ENCODE data around the gene PTPRN2.

The PTPRN2 gene

DNA sequence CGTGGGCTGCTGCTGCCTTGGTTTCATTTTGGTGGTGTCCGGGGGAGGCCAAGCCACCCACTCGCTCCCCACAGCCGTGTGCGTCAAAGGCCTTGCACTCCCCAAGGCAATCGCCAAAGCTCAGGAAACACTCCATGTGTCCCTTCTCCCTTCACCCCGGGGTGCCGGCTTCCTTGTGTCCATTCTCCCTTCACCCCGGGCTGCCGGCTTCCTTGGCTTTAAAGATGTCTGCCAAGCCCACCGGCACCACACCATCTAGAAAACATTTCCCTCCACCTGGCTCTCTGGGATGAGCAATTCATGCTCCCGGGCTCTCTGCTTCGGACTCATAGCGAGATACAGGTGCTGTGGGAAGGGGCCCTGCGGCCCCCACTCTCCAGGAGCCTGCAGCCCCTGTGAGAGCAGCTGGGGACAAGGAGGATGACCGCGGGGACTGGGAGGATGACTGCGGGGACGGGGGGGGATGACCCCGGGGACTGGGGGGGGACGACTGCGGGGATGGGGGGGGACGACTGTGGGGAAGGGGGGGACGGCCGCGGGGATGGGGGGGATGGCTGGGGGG, 928.7 kb downstream of the PTPRN2 start:
- DNase-seq, result no peak

DNA sequence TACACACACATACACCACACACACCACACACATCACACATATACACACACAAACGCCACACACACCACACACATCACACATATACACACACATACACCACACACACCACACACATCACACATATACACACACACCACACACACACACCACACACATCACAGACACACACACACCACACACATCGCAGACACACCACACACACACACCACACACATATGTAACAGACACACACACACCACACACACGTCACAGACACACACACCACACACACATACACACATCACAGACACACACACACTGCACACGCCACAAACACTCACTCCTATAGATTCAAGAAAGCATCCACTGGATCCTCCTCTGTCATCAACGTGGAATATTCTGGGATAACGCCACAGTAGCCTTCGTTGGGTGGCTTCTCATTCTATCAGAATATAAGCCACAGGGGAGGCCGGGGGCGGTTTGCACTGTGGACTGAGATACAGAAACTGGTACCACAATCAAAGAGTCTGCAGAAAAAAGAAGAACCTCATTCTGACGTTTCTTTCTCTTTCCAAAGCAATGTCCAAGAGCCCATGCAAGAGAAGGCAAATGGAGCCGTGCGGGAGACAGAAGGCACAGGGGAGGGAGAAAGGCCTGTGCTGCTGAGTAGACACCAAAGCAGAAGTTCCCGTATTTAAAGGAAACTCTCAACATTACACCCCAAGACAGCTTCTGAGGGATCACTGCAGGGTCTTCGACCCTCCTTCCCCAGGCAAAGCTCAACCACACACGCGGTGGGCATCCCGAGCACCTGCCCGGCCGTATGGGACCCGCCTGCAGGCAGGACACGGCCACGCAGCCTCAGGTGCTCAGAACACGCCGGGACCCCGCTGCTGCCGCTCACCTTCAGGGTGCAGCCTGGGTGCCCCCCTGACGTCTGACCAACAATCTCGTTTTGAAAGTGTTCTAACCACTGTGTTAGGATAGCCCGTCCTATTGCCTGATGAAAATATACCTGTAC, 929.6 kb downstream of the PTPRN2 start:
- DNase-seq, result no peak

DNA sequence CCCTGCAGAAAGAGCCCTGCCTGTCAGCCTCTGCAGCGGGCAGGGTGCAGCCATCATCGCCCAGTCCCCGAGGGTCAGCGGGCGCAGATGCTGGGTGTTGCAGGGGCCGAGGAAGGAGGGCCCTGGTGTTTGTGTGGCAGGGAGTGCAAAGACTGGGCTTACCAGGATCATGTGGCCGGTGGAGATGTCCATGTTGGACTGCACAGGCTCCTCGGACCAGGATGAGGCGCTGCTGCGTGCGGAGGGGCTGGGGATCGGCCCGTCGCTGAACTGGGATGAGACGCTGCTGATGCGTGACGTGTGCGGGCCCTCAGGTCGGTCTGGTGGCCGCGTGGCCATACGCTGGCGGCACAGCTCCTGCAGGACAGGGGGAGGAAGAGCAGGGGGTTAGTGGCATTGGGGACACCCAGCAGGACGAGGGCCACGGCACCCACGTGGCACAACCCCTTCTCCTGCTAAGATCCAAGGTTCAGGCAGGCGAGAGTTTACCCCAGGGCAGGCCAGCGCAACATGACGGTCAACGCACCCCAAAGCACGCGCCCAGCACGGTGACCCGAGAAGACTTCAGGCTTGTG, 931.3 kb downstream of the PTPRN2 start:
- DNase-seq, result no peak

DNA sequence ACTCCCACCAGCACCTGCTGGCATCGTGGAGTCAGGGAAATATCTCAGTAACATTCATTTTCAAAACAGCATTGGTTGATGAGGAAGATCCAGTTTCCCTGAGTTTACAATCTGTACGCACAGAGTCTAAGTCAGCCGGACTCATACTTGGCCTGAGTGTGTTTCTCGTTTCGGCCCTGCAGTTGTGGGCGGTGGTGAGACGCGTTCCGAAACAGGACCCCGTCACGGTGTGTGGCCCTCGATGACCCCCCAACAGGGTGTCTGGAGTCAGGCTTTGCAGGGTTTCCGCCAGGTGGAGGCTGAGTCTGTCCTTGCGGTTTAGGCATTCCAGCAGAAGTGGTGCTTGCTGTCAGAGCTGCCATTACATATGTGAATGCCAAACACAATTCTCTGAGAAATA, 933.3 kb downstream of the PTPRN2 start:
- DNase-seq, result no peak

DNA sequence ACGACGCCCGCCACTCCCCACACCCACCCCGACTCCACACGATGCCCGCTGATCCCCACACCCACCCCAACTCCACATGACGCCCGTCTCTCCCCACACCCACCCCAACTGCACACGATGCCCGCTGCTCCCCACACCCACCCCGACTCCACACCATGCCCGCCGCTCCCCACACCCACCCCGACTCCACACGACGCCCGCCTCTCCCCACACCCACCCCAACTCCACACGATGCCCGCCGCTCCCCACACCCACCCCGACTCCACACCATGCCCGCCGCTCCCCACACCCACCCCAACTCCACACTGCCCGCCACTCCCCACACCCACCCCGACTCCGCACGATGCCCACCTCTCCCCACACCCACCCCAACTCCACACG, 933.8 kb downstream of the PTPRN2 start:
- no peak for DNase-seq

DNA sequence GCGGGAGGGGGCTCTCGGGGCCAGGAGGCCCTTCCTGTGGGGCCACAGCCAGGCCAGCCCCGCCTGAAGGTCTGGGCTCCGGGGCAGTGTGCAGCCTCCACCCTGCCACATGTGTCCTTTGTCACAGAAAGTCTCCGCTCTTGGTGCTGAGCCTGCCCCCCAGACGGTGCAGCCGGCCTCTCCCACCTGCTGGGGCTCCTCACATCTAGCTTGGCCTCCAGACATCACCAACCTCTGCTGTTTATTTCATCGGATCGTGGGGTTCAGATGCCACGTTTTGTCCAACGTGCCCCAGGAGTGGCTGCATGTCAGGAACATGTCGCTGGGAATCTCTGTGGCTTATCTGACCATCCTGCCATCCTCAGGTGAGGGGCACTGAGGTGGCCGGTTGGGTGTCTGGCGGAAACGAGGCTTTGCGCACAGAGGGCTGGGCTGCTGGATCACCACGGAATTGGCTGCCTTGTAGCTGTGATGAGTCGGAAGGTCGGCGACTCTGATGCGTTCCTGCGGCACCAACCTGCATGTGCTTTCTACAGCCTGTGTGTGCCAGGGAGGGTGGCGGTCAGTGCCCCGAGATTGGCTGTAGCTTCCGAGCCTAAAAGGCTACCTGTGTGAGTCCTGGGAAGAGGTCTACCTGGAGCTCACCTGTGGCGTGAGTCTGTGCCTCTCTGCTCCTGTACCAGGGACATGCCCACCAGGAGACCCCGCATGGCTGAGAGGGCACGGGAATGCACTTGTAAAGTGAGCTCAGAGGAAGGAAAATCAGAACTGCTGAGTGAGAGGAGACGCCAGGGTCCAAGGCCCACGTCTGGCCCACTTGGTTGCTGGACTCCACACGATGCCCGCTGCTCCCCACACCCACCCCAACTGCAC, 934.4 kb downstream of the PTPRN2 start:
- DNase-seq, result no peak

DNA sequence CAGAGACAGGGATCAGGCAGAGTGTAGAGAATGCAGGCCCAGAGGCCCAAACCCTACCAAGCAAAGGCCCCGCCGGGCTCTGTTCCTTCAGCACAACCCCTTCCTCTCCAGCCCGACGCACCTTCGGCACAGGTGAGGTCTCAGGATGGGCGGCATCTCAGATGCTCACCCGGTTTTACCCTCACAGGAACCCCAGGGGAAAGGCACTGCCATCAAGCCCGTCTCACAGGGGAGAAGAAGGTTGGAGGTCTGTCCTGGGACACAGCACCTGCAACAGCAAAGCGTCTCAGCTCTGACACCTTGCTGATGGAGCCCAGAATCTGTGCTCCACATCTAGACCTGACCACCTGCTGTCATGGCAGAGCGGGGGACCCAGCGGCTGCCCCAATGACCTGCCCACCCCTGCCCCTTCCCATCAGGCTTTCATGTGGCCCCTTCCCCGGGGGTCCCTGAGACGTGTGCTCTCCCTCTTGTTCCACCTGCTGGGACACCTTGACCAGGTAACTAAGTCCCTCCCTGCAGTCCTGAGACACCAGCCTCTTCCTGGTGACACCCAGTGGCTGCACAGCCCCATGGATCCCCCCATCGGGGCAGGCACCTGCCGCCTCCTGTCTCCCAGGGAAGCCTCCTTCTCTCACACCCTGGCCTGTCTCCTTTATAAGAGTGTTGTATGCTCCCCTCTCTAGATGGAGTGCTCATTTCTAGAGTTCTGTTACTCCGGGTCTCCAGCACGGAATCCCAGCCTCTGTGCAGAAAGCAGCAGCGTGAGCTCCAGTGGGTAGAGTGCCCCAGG, 935.3 kb downstream of the PTPRN2 start:
- DNase-seq, result no peak

DNA sequence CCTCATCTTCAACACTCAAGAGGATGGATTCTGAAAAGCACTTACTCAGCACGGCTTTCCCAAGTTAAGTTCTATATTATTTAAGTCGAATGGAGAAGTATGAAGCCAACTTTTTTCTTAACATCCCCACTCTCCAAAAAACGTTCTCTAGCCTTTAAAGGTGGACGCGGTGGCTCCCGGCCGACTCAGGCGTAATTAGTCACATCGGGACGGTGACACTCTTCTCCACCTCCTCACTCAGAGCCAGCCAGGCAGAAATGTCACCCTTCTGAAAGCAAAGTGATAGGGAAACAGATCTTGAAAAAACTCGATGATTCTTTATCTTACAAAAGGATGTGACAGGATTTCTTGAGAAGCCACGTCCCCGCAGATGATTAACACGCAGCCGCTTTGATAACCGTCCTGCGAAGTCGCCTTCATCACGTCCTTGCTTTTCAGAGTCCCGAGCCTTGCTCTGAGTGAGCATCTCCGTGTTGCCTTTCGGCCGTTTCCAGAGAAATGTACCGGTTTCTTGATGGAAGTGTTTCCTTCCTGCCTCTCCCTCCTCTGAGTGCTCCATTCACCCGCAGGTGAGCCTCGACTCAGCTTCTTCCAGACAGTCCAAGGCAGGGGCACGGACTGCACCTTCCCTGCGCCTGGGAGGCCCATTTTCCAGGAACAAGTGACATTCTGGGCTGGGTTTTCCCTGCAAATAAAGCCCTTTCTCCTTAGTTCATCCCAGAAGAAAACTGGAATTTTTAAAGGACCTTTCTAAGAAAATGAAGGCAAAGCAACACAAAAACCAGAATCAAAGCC, 936.1 kb downstream of the PTPRN2 start:
- no peak for DNase-seq

DNA sequence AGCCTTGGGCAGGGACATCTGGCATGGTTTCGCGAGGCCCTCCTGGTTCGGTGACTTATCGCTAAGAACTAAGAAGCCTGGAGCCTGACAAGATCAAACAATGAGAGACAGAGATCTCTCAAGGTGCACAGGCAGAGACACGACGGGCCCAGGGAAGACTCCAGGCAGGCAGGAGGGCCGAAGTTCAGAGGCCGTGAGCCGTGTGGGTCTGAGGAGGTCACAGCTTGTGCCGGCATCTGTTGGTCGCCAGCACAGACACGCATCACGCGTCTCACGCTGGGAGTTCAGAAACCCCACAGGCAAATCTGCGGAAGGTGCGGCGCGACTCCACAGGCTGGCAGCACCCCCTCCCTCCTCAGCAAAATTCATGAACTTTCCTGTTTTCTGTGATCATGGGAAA, 936.8 kb downstream of the PTPRN2 start:
- no peak for DNase-seq

DNA sequence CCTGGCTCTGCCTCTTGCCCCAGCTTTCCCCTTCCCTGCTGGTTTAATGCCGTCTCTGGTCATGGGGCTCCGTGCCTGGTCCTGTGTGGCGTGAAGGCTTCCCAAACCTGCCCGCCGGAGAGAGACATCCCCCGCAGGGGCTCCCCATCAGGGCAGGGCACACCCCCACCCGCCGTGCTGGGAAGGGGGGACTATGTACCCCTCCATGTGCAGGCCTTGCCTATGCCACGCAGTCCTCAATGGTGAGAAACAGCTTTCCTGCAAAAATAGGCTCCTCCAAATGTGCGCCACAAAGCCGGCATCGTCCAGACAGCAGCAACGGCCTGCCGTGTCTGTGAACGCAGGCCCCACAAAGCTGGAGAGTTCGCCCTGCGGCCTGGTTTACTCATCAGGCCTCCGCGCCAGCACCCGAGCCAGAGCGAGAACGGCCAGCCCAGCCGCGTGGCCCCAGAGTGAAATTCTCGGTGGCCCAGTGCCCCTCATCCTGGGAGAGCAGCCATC, 937.4 kb downstream of the PTPRN2 start:
- DNase-seq, result no peak

DNA sequence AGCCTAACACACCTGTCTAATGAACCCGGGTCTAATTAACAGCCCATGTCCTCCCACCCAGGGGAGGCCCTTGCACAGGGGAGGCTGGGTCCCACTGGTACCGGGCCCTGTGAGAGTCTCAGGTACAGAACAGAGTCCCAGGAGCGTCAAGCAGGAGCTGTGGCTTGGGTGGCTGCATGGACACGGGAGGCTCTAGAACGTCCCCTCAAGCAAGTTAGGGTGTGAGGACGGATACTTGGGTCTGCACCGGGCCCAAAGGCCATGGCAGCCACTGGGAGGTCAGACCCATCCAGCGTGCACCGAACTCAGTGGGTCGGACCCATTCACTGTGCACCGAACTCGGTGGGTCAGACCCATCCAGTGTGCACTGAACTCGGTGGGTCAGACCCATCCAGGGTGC, 941.1 kb downstream of the PTPRN2 start:
- no peak for DNase-seq

DNA sequence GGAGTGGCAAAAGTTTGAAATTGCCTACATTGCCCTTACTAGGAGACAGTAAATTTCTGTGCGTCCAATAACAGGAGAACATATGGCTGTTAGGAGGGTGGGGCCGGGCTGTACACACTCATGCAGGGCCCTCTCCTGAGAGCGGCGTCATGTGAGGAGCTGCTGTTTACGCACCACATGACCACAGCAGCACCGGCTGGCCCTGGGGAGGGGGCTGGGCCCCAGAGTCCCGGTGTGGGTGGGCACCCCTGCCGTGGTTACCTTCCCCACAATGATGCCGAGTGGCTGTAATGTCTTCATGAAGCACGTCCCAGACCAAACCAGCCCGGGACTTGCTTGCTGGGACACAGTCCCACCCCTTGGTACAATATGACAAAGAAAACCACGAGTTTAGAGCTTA, 942.1 kb downstream of the PTPRN2 start:
- DNase-seq, result no peak

DNA sequence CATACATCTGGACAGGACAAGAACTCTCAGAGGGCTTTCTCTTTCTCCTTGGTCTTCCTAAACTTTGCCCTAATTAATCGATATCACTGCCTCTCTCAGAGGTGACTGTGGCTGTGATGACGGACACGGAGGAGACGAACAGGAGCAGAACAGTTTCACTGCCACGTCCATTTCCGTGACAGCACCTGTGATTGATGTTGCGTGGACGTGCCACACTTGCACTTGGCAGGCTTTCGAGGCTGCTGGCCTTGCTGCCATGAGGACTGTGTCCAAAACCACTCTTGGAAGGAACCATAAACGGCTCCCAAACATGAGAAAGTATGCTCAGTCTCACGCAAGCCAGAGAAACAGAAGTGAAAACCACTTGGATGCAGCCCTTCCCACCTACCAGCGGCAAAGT, 942.7 kb downstream of the PTPRN2 start:
- DNase-seq, result no peak

DNA sequence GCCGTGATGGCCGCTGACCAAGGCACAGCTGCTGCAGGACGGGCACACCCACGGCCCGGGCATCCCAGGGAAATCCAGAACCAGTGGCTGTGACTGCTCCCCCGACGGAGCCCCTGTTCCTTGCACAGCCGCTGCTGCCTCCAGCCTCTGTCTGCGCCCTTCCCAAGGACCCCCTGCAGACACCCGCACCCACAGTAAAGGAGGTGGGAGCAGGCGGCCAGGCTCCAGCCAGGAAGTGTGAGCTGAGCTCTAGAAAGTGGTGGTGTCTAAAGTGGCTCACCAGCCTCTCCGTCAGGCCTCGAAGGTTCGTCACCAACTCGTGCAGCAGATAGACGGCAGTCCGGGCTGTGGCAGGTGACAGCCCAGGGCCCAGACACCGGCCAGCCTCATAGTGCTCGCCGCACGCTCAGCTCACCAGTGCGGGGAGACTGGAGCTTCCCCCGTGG, 944.1 kb downstream of the PTPRN2 start:
- no peak for DNase-seq

DNA sequence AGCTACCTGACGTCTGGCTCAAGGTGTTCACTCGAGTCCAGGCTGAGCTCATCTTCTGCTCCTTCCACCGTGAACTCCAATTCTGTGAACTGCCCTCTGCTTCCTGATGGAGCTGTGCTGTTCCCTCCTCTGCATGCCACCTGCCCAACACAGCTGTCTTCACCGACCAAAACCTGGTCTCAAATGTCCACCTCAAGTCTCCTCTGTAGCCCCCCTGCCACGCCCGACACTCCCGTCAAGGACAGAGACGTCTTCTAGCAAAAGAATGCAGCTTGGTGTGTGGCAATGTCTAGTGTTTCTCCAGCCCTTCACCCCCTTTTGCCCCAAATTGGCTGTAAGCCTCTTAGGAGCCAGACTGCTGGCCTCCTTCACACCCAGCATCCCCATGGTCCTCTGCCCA, 945.8 kb downstream of the PTPRN2 start:
- no peak for DNase-seq

DNA sequence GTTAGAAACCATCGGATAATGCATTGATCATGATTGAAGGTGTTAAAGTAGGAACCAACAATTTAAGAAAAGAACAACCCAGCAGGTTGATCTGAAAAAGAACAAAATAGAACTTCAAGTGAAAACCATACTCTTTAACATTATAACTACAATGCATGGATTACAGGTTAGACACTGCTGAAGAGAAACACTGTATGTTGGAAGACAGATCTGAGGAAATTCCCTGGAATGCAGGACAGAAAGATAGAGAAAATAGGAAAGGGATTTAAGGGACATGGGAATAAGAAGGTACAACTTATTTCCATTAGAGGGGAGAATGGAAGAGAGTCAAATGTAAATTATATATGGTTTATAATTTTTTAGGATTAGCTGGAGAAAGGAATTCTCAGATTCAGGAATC, 947.5 kb downstream of the PTPRN2 start:
- DNase-seq, result no peak

DNA sequence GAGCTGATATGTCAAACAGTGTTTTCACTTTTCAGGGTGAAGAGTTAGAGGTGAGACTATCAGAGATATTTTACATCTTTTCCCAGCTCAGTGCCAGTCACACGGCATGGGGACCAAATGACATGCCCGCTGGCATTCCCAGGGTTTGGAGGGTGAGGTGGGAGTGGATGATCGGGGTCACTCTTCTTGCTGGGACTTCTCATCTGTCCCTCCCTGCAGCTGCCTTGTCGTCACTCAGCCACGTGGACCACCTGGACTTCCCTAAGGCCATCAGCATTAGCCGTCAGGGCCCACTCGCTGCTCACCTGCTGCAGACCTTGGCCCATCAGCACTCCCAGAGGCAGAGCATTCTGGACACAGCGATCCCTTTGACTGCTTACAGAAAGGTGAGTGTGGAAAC, 949.1 kb downstream of the PTPRN2 start:
- no peak for DNase-seq

DNA sequence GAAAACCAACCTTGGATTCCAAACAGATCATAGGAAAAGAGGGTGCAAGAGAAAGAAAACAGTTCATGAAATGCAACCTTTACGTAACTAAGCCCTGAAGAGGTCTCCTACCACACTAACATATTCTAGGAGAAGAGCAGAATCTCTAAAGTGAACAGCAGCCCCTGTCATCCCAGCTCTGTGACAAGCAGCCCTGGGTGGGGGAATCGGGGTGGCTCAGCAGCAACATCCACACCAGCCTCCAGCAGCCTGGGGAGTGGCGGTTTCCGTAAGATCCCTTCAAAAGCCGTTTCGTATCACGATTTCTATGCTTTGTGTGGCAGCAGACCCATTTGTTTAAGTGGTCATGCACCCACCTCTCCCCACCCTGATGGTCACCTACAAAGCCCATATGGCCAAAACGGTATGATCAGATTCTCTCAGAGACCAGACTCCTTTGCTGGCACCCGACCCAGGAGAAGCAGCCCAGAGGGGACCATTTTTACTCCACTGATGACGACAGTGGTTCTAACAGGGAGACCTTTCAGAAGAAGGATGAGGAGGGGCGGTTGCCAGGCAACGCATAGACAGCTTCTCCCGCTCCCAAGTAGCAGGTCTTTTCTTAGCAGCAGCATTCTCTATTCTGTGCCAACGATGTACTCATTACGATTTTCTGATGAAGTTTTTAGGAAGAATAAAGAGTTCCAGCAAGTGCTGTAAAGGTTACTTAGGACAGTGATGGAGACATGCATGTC, 950.2 kb downstream of the PTPRN2 start:
- DNase-seq, result no peak

DNA sequence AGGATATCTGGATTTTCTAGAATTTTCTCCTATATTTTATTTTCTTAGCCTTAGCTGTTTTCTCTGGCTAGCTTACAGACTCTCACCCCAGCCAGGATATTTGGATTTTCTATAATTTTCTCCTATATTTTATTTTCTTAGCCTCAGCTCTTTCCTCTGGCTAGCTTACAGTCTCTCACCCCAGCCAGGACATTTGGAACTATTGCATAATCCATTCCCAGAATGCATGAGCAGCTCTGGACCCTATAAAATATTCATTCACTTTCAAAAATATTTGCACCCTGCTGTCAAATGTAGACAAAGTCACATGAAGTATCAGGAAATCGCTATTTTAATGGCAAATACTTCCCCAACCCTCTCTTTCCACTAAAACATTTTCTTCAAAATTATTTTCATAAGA, 952.0 kb downstream of the PTPRN2 start:
- no peak for DNase-seq

DNA sequence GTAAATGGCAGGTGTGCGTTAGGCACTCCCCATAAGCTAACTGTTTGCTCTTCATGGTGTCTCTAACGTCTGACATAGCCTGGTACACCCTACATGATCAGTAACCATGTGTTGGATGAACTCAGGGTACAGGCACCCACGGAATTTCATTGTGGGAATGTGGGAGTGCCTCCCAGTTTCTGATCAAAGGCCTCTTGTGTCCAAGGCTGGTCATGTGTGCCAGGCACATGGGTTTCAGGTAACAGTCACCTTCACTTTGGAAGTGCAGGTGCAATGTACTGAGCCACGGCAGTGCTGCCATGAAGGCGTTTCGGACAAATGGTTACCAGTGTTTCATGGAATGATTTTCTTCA, 952.5 kb downstream of the PTPRN2 start:
- DNase-seq, result no peak
